ENCODE results near the gene MTX1. TPM values are rescaled to one million over a fixed set of nuclear protein-coding genes. Genes with fewer than 3 reads are reported as not detected.
"Not testable (repeated sequence)": the region's sequence is repeated elsewhere in the genome, so short reads cannot be mapped to it uniquely, and the experiment has no call there.

The MTX1 gene
- polyA plus RNA-seq, 1 of the 3 experiments (the other 2 are of a cell fraction): 79.1 TPM

DNA sequence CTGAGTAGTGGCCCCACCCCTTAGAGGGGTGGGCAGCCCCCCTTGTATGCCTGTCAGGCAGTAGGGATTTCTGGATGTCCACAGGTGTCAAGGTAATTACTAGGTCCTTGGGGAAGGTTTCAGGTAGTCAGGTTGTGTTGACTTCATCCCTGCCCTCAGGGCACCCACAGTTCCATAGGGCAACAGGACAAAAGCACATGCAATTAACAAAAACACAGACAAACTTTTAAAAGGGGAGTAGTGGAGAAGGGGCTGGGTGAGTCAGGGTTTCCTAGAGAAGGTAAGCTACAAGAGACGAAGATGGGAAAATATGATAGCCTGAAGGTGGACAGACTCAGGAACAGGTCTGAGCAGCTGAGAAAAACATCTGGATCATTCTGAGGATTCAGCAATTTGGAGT, 49.5 kb upstream of the MTX1 start:
- no peak for TF ChIP-seq FOXJ3 (CRISPR knock-in tag; IDR thresholded peaks at IDR 0.05)
- TF ChIP-seq, protein P1, sequence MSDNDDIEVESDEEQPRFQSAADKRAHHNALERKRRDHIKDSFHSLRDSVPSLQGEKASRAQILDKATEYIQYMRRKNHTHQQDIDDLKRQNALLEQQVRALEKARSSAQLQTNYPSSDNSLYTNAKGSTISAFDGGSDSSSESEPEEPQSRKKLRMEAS (IDR thresholded peaks at IDR 0.05; ENCODE audit: low read depth): no peak
- no peak for TF ChIP-seq MXI1 (IDR thresholded peaks at IDR 0.05; ENCODE audit: low read depth, low read length)
- no peak for TF ChIP-seq GABPA (IDR thresholded peaks at IDR 0.05; ENCODE audit: low read depth)
- TF ChIP-seq RFX5 (IDR thresholded peaks at IDR 0.05; ENCODE audit: low read length): no peak
- TF ChIP-seq RAD21 (IDR thresholded peaks at IDR 0.05; ENCODE audit: low read length): no peak
- no peak for TF ChIP-seq MEF2A (IDR thresholded peaks at IDR 0.05; ENCODE audit: borderline replicate concordance, low read depth)
- TF ChIP-seq, protein P2, sequence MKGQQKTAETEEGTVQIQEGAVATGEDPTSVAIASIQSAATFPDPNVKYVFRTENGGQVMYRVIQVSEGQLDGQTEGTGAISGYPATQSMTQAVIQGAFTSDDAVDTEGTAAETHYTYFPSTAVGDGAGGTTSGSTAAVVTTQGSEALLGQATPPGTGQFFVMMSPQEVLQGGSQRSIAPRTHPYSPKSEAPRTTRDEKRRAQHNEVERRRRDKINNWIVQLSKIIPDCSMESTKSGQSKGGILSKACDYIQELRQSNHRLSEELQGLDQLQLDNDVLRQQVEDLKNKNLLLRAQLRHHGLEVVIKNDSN (IDR thresholded peaks at IDR 0.05; ENCODE audit: borderline replicate concordance, low read depth): no peak
- no peak for TF ChIP-seq FOXM1 (IDR thresholded peaks at IDR 0.05; ENCODE audit: low read depth)
- no peak for TF ChIP-seq EP300 (IDR thresholded peaks at IDR 0.05; ENCODE audit: borderline replicate concordance in 1 of 2, low read depth in 1 of 2, low read length in 1 of 2)
- TF ChIP-seq, protein P3, sequence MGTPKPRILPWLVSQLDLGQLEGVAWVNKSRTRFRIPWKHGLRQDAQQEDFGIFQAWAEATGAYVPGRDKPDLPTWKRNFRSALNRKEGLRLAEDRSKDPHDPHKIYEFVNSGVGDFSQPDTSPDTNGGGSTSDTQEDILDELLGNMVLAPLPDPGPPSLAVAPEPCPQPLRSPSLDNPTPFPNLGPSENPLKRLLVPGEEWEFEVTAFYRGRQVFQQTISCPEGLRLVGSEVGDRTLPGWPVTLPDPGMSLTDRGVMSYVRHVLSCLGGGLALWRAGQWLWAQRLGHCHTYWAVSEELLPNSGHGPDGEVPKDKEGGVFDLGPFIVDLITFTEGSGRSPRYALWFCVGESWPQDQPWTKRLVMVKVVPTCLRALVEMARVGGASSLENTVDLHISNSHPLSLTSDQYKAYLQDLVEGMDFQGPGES (IDR thresholded peaks at IDR 0.05; ENCODE audit: low read depth, low read length): no peak
- no peak for TF ChIP-seq ELF1 (IDR thresholded peaks at IDR 0.05)
- TF ChIP-seq GATA2 (CRISPR knock-in tag; IDR thresholded peaks at IDR 0.05): no peak
- Histone ChIP-seq H3K4me2 (no peak overlapping the region), H3K27ac (ENCODE audit: low read depth in 2 of 2, low read length in 1 of 2) (no peak overlapping the region), H3K79me2 (ENCODE audit: insufficient read depth) (no peaks in the 10 kb centered on the region), H3K27me3 (ENCODE audit: insufficient read depth) (no peaks in the 10 kb centered on the region), H4K20me1 (ENCODE audit: insufficient read depth) (no peaks in the 10 kb centered on the region), H3K36me3 (replicated peaks in 1 of 2; ENCODE audit: control insufficient read depth in 1 of 2, insufficient read depth in 2 of 2, low read length in 1 of 2) (no peaks in the 10 kb centered on the region), H3F3A (replicated peaks; ENCODE audit: insufficient read depth) (no peaks in the 10 kb centered on the region), H3K9me3 (no peaks in the 10 kb centered on the region), H3K4me1 (ENCODE audit: control insufficient read depth in 1 of 2, insufficient read depth in 2 of 2, low read depth in 1 of 2, low read length in 1 of 2) (no peaks in the 10 kb centered on the region), H3K9me2 (no peaks in the 10 kb centered on the region), H3K4me3 (ENCODE audit: low read depth in 2 of 2, low read length in 1 of 2) (no peak overlapping the region), H2AFZ (ENCODE audit: low read depth) (no peak overlapping the region), H3K9ac (no peak overlapping the region)
- CTCF ChIA-PET: interaction anchor here (0.7 to 1.4 kb wide), 3 partner anchors 9 to 72 kb away, joined by 3 read pairs; no protein-coding TSS in a partner anchor
- no peak for DNase-seq
- POLR2A ChIA-PET: no interaction called here
- 26% methylated on average over 1 of the region's 1 CpG for WGBS (ENCODE audit: low lambda C conversion rate)

DNA sequence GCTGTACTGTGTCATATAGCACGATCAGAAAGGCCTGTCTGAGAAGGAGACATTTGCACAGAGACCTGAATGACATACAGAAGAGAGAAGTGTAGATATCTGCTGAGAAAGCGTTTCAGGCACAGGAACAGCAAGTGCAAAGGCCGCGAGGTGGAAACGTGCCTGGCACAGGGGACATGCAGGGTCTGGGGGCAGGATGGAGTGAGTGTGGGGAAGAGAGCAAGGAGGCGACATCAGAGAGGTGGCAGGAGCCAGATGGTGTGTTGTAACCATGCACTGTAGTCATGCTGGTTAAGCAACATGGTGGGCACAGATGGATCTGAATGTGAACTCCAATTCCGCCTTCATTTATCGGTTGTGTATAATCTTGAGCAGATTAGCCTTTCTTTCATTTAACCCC, 48.4 kb upstream of the MTX1 start:
- Histone ChIP-seq H3K9ac (no peak overlapping the region), H3K4me3 (ENCODE audit: low read depth in 2 of 2, low read length in 1 of 2) (no peak overlapping the region), H3K4me2 (no peak overlapping the region), H3K79me2 (ENCODE audit: insufficient read depth) (no peaks in the 10 kb centered on the region), H3K36me3 (replicated peaks in 1 of 2; ENCODE audit: control insufficient read depth in 1 of 2, insufficient read depth in 2 of 2, low read length in 1 of 2) (no peaks in the 10 kb centered on the region), H3K27me3 (ENCODE audit: insufficient read depth) (no peaks in the 10 kb centered on the region), H4K20me1 (ENCODE audit: insufficient read depth) (no peaks in the 10 kb centered on the region), H3K9me3 (no peaks in the 10 kb centered on the region), H3F3A (replicated peaks; ENCODE audit: insufficient read depth) (no peaks in the 10 kb centered on the region), H3K9me2 (no peaks in the 10 kb centered on the region), H2AFZ (ENCODE audit: low read depth) (no peak overlapping the region), H3K27ac (ENCODE audit: low read depth in 2 of 2, low read length in 1 of 2) (no peak overlapping the region), H3K4me1 (ENCODE audit: control insufficient read depth in 1 of 2, insufficient read depth in 2 of 2, low read depth in 1 of 2, low read length in 1 of 2) (no peaks in the 10 kb centered on the region)
- POLR2A ChIA-PET: no interaction called here
- no peak for DNase-seq
- CTCF ChIA-PET: interaction anchor here (1.4 kb wide), 1 partner anchor 14 kb away, joined by 3 read pairs; no protein-coding TSS in a partner anchor
- TF ChIP-seq JUND (IDR thresholded peaks at IDR 0.05) (no peak), NRF1 (IDR thresholded peaks at IDR 0.05; ENCODE audit: low read depth, low read length) (no peak), GATA2 (CRISPR knock-in tag; IDR thresholded peaks at IDR 0.05) (no peak)
- TF ChIP-seq, protein P3 (IDR thresholded peaks at IDR 0.05; ENCODE audit: low read depth, low read length): no peak
- TF ChIP-seq, protein P1 (IDR thresholded peaks at IDR 0.05; ENCODE audit: low read depth): no peak
- 67% methylated on average over 8 of the region's 8 CpGs for WGBS (ENCODE audit: low lambda C conversion rate)

DNA sequence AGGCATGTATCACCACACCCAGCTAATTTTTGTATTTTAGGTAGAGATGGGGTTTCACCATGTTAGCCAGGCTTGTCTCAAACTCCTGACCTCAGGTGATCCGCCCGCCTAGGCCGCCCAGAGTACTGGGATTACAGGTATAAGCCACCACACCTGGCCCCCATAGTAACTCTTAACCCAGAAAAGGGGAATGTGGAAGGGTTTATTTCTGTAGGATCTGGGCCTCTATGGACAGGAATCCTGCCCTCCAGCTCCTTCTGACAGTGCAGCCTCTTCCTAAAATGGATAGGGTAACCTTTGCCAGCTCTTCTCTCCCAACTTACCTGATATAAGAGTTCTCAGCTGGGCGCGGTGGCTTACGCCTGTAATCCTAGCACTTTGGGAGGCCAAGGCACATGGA, 45.9 kb upstream of the MTX1 start:
- H3K36me3 ChIP-seq (replicated peaks in 1 of 2; ENCODE audit: control insufficient read depth in 1 of 2, insufficient read depth in 2 of 2, low read length in 1 of 2); H3K4me2 ChIP-seq; H3K9me3 ChIP-seq; DNase-seq; H2AFZ ChIP-seq (ENCODE audit: low read depth); POLR2A ChIA-PET; H4K20me1 ChIP-seq (ENCODE audit: insufficient read depth); H3K9ac ChIP-seq; H3F3A ChIP-seq (replicated peaks; ENCODE audit: insufficient read depth); H3K9me2 ChIP-seq; H3K4me1 ChIP-seq (ENCODE audit: control insufficient read depth in 1 of 2, insufficient read depth in 2 of 2, low read depth in 1 of 2, low read length in 1 of 2); H3K27ac ChIP-seq (ENCODE audit: low read depth in 2 of 2, low read length in 1 of 2); H3K4me3 ChIP-seq (ENCODE audit: low read depth in 2 of 2, low read length in 1 of 2); H3K79me2 ChIP-seq (ENCODE audit: insufficient read depth); H3K27me3 ChIP-seq (ENCODE audit: insufficient read depth): not testable (repeated sequence)
- CTCF ChIA-PET: interaction anchor here (1.2 to 14.8 kb wide), 2 partner anchors 10 to 68 kb away, joined by 5 to 496 read pairs; partner anchors contain the start of gene KRTCAP2
- 97% methylated on average over 3 of the region's 6 CpGs for WGBS (ENCODE audit: low lambda C conversion rate)

Measured in SK-N-SH (cell line).